Activated CD4-positive, CD25-positive, alpha-beta regulatory T cell treated with anti-CD3 and anti-CD28 coated beads, Interleukin-2, amount 50 U/mL, for 16 hours (primary cell): ENCODE results near the gene RAP1B.

Experiments used
- DNase-seq: peaks from one replicate; pipeline ENCODE4 v3.0.0-alpha.2; 2020; ENCODE audit warnings: low read depth, low spot score

Gene RAP1B

GRCh38 chr12:68699486-68699885, 88.8 kb downstream of the RAP1B start:
- no peak for DNase-seq
